NK-92 treated with Interleukin-12 subunit alpha and Interleukin-12 subunit beta, amount 100 ng/mL, for 24 hours (cell line): ENCODE measurements around the gene SLC5A8.

Experiments used
- DNase-seq: peaks from one replicate; lab custom pipeline; 2025; lab: John Stamatoyannopoulos, UW

SLC5A8 gene

DNA sequence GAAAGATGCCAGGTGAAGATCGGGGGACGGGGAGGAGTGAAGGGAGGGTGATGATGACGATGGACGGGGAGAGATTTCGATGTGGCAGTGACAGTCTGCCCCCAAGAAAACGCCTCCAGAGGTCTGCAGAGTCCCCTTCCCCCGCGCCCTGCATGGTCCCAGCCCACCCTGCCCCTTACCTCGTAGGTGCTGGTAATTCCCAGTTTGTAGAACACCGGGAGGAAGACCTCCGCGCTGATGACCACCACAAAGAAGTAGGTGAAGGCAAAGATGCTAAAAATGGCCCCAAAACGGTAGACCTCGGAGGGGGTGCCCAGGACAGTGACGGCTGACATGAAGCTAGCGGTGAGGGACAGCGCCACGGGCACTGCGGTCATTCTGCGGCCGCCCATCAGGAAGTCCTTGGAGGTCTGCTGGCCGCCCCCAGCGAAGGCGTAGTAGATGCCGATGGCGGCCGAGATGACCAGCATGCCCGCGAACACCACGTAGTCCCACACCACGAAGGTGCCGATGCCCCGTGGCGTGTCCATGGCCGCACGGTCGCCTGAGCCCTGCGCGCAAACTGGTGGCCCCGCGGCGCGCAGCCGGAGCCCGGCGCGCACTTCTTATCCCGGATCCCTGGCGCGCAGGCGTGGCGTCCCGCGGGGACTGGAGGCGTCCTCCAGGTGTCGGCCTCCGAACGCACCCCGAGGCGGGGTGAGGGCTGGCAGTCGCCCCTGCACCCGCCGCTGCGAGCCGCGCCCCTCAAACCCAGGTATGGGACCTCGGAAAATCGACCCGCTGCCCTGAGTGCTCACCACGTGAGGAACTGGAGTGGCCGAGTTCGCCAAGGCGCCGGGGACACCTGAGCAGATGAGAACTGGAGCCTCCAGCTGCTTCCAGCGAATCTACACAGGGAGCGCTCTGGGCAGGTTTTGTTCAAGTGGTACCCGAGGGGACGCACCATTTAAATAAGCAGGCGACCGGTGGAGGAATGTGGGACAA lies at the start of gene SLC5A8:
TSS of gene SLC5A8 (minus strand) at position 920 of the 984 bp plus-strand sequence. CDS start at position 530, 390 bp downstream.
- no peak for DNase-seq

- no peak for DNase-seq
Observed at GRCh38 chr12:101257357-101257756, 47.3 kb upstream of the SLC5A8 start.

GRCh38 chr12:101256266-101256665 lies 46.2 kb upstream of the SLC5A8 start:
- no peak for DNase-seq

- DNase-seq = no peak
Observed at GRCh38 chr12:101243616-101244015, 33.6 kb upstream of the SLC5A8 start.

DNA sequence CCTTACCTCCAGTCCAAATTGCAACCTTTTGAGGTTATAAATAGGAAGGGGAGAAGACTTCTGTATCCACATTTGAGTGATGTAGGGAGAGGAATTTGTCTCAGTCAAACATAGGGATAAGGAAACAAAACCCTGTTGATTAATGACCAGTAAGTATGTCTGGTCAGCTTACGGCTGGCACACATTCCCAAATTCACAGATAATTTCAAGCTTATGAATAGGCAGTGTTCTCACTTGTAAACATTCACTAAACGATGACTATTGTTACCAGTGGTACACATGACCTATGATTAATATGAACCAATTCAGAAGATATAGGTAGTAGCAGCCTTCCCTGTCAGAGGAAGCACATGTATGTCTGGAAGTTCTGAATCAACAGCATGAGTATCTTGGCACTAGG lies 33.0 kb upstream of the SLC5A8 start:
- DNase-seq = no peak

GRCh38 chr12:101238800-101239329 lies 28.8 kb upstream of the SLC5A8 start:
- DNase-seq = no peak

DNA sequence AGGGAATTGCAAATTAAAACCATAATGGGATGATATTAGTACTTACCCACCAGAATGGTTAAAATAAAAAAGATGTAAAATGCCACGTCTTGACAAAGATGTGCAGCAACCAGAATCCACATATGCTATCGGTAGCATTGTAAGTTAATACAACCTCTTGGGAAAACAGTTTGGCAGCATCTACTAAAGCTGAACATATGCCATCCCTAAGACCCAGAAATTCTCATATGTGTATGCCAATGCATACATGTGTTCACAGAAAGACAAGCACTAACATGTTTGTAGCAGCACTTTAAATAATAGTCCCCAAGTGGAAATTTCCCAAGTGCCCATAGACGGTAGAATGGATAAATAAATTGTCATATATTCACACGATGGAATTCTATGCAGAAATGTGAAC lies 28.3 kb upstream of the SLC5A8 start:
- DNase-seq = no peak

GRCh38 chr12:101235686-101236085 lies 25.6 kb upstream of the SLC5A8 start:
- no peak for DNase-seq

GRCh38 chr12:101231636-101232035 lies 21.6 kb upstream of the SLC5A8 start:
- DNase-seq = no peak

DNA sequence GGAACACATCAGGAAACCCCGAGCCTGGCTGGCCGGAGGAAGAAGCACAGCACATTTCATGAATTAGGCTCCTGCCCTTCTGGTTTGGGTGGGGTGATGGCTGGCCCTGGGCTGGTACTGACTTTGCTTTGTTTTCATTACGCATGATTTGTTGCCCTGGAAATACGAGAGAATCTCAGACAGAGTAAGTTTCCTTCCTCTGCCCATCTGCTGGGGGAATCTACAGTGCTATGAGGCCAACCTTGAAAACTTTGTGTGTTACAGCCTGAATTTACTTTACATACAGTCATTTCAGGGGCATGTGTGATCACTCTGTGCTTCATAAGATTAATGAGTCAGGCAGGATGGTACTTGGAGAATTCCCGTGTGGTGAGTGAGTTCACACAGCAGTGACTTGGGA lies 20.5 kb upstream of the SLC5A8 start:
- DNase-seq = no peak

DNA sequence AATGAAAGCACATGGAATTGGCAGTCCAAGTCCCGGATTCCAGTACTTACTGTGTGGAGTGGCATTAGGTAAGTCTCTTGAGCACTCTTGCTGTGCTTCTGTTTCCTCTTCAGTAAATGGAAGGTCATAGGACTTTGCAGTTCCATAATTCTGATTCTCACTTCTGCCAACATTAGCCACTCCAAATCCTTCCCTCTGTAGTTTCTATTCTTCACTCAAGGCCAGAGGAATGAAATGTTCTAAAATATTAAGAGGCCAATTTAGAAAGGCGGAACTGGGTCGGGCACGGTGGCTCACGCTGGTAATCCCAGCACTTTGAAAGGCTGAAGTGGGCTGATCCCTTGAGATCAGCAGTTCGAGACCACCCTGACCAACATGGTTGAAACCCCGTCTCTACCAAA lies 19.8 kb upstream of the SLC5A8 start:
- no peak for DNase-seq

- no peak for DNase-seq
Observed at GRCh38 chr12:101221301-101221700, 11.3 kb upstream of the SLC5A8 start.

DNA sequence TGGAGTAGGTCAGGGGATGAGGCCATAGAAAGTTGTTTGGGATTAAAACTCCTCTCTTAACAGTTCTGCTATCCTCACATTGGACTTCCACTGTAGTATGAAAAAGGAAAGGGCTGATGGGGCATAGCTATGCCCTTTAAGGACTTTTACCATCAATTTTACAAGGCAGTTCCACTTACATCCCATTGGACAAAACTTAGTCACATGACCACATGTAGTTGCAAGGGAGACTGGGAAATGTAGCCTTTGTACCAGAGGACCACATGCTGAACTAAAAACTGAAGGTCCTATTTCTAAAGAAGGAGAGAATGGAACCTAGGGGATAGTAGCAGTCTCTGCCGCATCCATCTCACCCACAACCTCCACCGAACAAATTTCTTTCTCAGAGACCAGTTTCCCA lies 6.8 kb upstream of the SLC5A8 start:
- no peak for DNase-seq

GRCh38 chr12:101207086-101207780 lies 2.8 kb downstream of the SLC5A8 start:
- no peak for DNase-seq

GRCh38 chr12:101204602-101205304 lies 5.3 kb downstream of the SLC5A8 start:
- DNase-seq = no peak

DNA sequence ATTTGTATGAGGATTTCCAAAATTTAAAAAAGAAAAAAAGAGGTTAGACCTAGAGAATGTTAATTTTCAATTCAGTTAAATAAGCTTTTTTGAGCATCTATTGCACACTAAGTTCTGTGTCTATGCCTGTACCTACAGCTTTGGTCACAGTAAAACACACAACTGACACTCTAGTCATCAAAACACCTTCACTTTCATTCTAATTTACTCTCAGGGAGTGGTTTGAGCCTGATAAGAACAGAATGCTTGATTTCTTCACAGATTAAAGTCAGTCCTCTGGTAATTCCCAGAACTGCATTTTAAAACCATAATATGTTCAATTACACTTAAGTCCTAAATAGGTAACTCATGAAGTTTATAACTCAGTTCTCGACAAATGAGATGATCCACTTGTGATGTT lies 9.2 kb downstream of the SLC5A8 start:
- no peak for DNase-seq

DNA sequence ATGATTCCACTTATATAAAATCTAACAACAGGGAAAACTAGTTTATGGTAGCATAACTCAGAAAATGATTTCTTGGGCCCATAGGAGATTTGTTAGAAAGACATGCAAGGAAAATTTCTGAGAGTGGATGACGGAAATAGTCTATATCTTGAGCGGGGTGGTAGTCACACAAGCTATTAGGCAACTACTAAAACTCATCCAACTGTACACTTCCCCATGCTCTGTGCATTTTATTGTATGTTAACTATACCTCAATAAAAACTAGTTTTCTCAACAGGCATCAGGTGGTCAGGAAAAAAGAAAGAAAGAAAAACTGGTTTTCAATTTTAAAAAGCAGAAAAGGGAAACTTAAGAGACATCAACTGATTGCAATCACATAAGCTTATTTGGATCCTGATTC lies 9.9 kb downstream of the SLC5A8 start:
- no peak for DNase-seq

DNA sequence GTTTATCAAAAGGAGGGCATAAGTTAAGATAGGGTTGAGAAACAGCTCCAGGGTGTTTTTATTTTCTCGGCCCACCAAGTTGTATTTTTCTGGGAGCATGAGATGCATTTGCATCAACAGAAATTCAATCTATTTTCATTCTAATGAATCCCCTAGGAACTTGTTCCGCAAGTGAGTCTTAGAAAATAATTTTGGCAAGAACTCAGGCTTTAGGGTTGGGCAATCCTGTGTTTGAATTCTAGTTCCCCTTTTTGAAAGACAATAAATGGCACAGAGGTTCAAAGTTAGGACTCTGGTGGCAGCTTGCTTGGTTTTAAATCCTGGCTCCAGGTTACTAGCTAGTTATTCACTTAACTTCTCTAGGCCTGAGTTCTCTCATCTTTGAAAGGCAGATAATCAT lies 23.7 kb downstream of the SLC5A8 start:
- no peak for DNase-seq

- no peak for DNase-seq
Observed at GRCh38 chr12:101181776-101182175, 28.3 kb downstream of the SLC5A8 start.

GRCh38 chr12:101174541-101174940 lies 35.5 kb downstream of the SLC5A8 start:
- DNase-seq = no peak

DNA sequence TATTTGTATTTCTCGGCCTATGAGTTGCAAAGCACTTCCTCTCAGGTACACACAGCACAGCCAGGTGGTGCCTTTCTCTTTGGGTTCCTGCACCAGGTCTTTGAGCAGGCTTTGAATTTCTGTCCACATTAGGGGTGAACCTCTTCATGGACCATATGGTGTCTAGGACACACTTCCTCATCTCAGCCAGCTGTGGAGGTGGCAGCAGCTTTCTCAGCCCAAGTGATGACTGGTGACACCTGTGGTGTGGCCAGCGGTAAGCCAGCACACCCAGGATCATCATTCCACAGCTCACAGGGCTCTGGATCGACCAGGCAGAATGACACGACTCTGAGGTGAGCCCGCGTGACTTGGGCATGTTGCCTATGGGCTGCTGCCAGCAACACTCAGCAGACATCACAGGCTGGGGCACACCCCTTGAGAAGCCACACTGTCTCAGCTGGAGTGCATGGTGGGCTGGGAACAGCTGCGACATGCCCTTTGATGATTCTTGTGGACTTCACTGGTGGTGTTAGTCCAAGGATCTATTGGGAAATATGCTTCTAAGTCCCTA lies 36.8 kb downstream of the SLC5A8 start:
- no peak for DNase-seq

DNA sequence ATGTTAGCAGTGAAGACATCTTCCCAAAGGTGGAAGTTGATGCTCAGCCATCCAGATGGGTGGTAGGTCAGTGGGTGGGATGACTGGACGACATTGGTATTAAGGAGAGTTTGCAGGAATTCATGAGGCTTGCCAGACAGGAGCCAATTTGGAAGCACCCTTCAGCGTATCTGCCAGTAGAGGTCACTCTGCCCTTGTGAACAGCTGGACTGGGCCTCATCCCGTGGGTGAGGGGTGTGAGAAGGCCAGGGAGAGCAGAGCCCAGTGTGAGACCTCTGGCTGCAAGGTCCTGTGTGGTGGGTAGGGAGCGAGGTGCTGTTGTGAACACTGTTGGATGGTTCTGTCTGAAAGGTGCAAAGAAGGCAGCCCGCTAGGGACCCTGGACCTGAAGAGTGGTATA lies 37.7 kb downstream of the SLC5A8 start:
- no peak for DNase-seq
